HepG2 (cell line): ENCODE measurements around the gene TEX14. TPM values are rescaled to one million over a fixed set of nuclear protein-coding genes. Genes with fewer than 3 reads are reported as not detected.

Experiments used
- CCAR2 ChIP-seq: fragments of 200-400 bp; formaldehyde crosslinking; optimal IDR thresholded peaks from 2 replicates; pipeline ENCODE3; 2018; ENCODE audit warnings: low read depth, mild to moderate bottlenecking, low read length, moderate library complexity
- HNRNPL ChIP-seq: fragments of 200-400 bp; formaldehyde crosslinking; IDR thresholded peaks from 2 replicates; pipeline ENCODE4 v1.6.1; 2017; ENCODE audit warnings: mild to moderate bottlenecking, low read depth, low read length
- MIER2 ChIP-seq: IDR thresholded peaks from 2 replicates; pipeline ENCODE4 v1.6.1; 2016; ENCODE audit warnings: missing biosample characterization, missing genetic modification reagents
- MTF2 ChIP-seq: sonication (generic); formaldehyde crosslinking; IDR thresholded peaks from 2 replicates; pipeline ENCODE4 v1.5.0; 2020; ENCODE audit warnings: missing genetic modification reagents, borderline replicate concordance
- NFYB ChIP-seq: sonication (generic); formaldehyde crosslinking; IDR thresholded peaks from 2 replicates; pipeline ENCODE4 v1.4.0; 2020; ENCODE audit warnings: missing genetic modification reagents
- SALL2 ChIP-seq: sonication (generic); formaldehyde crosslinking; IDR thresholded peaks from 2 replicates; pipeline ENCODE4 v1.8.1; 2023; ENCODE audit warnings: mild to moderate bottlenecking, missing genetic modification reagents, inconsistent platforms
- ZFP90 ChIP-seq: sonication (generic); formaldehyde crosslinking; IDR thresholded peaks from 2 replicates; pipeline ENCODE4 v1.8.0; 2022; ENCODE audit warnings: missing genetic modification reagents, mild to moderate bottlenecking, inconsistent platforms, borderline replicate concordance
- ZNF256 ChIP-seq: sonication (generic); formaldehyde crosslinking; conservative IDR thresholded peaks from 2 replicates; pipeline ENCODE4 v1.4.0; 2020; ENCODE audit warnings: missing genetic modification reagents
- ZNF501 ChIP-seq: sonication (generic); formaldehyde crosslinking; IDR thresholded peaks from 2 replicates; pipeline ENCODE4 v1.5.1; 2020; ENCODE audit warnings: mild to moderate bottlenecking, moderate library complexity, missing genetic modification reagents
- ZNF607 ChIP-seq: sonication (generic); formaldehyde crosslinking; IDR thresholded peaks from 2 replicates; pipeline ENCODE4 v1.5.1; 2020; ENCODE audit warnings: missing genetic modification reagents, mild to moderate bottlenecking, borderline replicate concordance
- ZNF747 ChIP-seq: sonication (generic); formaldehyde crosslinking; IDR thresholded peaks from 2 replicates; pipeline ENCODE4 v1.8.1; 2023; ENCODE audit warnings: missing genetic modification reagents, mild to moderate bottlenecking, borderline replicate concordance
- polyA plus RNA-seq, 8 experiments: library from polyadenylated mRNA; depleted of rRNA in 3 of 8; stranded (reverse) in 7 of 8; unstranded in 1 of 8; fragments of >200 nt; fragmentation: Illumina TruSeq in 4 of 8; extraction: Trizol in 4 of 8; gene quantifications; 2 replicates each; pipeline versions ENCODE4 v1.2.1 to v1.2.3, GENCODE V29; 2011 to 2016; ENCODE audit warnings: low read depth in 4 of 8, missing spikeins in 1 of 8, mixed read lengths in 1 of 8; ENCODE audit not compliant: insufficient read depth in 1 of 8
- total RNA-seq, 5 experiments: library from RNA; depleted of rRNA; stranded (reverse); fragments of >200 nt; fragmentation: Illumina TruSeq; extraction: Trizol; gene quantifications; 2 replicates each; pipeline ENCODE4 v1.2.3, GENCODE V29; 2016; ENCODE audit warnings: low read depth in 1 of 5
- TF ChIP-seq, protein P1 (sequence below): sonication (generic); formaldehyde crosslinking; IDR thresholded peaks from 2 replicates; pipeline ENCODE4 v1.9.0; 2021; ENCODE audit warnings: mild to moderate bottlenecking, missing genetic modification reagents
- TF ChIP-seq, protein P2 (sequence below): sonication (generic); formaldehyde crosslinking; IDR thresholded peaks from 2 replicates; pipeline ENCODE4 v1.5.1; 2020; ENCODE audit warnings: missing genetic modification reagents, mild to moderate bottlenecking, borderline replicate concordance
- TF ChIP-seq, protein P3 (sequence below): sonication (generic); formaldehyde crosslinking; IDR thresholded peaks from 2 replicates; pipeline ENCODE4 v1.4.0; 2020; ENCODE audit warnings: mild to moderate bottlenecking, missing genetic modification reagents

Gene TEX14
- total and polyA plus RNA-seq, 2 of the 13 experiments (the other 11 are each of a cell fraction or from before 2014, with no cell fraction given): 0.04 to 0.07 TPM

DNA sequence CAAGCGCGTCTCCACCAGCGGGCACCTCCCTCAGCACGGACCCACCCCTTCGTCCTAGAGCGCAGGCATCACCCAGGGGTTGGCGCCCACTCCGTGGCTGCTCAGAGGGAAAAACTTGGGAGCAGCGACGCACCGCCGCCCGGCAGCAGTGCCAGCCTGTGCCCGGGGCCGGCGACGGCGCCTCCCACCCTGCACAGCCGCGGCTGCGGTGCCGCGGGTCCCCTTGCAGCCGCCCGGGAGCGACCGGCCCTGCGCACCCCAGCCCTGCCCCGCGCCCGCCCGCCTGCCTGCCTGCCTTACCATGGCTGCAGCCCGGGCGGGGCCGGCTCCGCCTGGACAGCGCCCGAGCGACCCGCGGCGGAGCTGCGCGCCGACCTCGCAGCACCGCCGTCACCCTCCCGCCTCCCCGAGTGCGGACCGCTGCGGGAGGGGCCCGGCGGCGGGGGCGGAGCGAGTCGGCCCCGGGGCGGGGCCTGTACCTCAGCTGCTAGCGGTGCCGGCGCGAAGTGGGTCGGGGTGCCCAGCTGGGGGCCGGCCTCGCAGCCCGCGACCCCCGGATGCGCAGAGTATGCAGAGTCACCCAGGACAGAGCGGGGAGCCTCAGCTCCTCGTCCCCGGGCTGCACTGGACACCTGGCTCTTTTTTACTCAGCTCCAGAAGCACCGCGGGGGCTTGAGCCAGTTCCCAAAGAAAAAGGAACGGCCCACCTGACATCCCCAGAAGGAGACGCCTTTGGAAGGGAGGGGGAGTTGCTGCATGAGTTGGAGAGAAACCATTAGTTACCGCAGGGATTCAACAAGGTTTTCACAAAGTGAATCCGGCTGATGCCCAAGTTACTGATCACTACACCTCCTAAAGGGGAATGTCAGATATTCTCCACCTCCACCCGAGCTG lies 159.9 kb downstream of the TEX14 start (continued):
- TF ChIP-seq, protein P1, sequence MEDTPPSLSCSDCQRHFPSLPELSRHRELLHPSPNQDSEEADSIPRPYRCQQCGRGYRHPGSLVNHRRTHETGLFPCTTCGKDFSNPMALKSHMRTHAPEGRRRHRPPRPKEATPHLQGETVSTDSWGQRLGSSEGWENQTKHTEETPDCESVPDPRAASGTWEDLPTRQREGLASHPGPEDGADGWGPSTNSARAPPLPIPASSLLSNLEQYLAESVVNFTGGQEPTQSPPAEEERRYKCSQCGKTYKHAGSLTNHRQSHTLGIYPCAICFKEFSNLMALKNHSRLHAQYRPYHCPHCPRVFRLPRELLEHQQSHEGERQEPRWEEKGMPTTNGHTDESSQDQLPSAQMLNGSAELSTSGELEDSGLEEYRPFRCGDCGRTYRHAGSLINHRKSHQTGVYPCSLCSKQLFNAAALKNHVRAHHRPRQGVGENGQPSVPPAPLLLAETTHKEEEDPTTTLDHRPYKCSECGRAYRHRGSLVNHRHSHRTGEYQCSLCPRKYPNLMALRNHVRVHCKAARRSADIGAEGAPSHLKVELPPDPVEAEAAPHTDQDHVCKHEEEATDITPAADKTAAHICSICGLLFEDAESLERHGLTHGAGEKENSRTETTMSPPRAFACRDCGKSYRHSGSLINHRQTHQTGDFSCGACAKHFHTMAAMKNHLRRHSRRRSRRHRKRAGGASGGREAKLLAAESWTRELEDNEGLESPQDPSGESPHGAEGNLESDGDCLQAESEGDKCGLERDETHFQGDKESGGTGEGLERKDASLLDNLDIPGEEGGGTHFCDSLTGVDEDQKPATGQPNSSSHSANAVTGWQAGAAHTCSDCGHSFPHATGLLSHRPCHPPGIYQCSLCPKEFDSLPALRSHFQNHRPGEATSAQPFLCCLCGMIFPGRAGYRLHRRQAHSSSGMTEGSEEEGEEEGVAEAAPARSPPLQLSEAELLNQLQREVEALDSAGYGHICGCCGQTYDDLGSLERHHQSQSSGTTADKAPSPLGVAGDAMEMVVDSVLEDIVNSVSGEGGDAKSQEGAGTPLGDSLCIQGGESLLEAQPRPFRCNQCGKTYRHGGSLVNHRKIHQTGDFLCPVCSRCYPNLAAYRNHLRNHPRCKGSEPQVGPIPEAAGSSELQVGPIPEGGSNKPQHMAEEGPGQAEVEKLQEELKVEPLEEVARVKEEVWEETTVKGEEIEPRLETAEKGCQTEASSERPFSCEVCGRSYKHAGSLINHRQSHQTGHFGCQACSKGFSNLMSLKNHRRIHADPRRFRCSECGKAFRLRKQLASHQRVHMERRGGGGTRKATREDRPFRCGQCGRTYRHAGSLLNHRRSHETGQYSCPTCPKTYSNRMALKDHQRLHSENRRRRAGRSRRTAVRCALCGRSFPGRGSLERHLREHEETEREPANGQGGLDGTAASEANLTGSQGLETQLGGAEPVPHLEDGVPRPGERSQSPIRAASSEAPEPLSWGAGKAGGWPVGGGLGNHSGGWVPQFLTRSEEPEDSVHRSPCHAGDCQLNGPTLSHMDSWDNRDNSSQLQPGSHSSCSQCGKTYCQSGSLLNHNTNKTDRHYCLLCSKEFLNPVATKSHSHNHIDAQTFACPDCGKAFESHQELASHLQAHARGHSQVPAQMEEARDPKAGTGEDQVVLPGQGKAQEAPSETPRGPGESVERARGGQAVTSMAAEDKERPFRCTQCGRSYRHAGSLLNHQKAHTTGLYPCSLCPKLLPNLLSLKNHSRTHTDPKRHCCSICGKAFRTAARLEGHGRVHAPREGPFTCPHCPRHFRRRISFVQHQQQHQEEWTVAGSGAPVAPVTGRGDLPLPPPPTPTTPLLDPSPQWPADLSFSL: no peak
- TF ChIP-seq ZNF607 (no peak), MIER2 (CRISPR knock-in tag) (no peak), HNRNPL (no peak), ZNF747 (CRISPR knock-in tag) (no peak), CCAR2 (no peak), MTF2 (CRISPR knock-in tag) (peak; percentile 85; the same call in 1 of the 2 replicates), NFYB (no peak), ZNF501 (peak; percentile 49), ZNF256 (CRISPR knock-in tag) (no peak), SALL2 (CRISPR knock-in tag) (no peak), ZFP90 (no peak)
- TF ChIP-seq, protein P2, sequence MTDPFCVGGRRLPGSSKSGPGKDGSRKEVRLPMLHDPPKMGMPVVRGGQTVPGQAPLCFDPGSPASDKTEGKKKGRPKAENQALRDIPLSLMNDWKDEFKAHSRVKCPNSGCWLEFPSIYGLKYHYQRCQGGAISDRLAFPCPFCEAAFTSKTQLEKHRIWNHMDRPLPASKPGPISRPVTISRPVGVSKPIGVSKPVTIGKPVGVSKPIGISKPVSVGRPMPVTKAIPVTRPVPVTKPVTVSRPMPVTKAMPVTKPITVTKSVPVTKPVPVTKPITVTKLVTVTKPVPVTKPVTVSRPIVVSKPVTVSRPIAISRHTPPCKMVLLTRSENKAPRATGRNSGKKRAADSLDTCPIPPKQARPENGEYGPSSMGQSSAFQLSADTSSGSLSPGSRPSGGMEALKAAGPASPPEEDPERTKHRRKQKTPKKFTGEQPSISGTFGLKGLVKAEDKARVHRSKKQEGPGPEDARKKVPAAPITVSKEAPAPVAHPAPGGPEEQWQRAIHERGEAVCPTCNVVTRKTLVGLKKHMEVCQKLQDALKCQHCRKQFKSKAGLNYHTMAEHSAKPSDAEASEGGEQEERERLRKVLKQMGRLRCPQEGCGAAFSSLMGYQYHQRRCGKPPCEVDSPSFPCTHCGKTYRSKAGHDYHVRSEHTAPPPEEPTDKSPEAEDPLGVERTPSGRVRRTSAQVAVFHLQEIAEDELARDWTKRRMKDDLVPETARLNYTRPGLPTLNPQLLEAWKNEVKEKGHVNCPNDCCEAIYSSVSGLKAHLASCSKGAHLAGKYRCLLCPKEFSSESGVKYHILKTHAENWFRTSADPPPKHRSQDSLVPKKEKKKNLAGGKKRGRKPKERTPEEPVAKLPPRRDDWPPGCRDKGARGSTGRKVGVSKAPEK (CRISPR knock-in tag): no peak
- TF ChIP-seq, protein P3, sequence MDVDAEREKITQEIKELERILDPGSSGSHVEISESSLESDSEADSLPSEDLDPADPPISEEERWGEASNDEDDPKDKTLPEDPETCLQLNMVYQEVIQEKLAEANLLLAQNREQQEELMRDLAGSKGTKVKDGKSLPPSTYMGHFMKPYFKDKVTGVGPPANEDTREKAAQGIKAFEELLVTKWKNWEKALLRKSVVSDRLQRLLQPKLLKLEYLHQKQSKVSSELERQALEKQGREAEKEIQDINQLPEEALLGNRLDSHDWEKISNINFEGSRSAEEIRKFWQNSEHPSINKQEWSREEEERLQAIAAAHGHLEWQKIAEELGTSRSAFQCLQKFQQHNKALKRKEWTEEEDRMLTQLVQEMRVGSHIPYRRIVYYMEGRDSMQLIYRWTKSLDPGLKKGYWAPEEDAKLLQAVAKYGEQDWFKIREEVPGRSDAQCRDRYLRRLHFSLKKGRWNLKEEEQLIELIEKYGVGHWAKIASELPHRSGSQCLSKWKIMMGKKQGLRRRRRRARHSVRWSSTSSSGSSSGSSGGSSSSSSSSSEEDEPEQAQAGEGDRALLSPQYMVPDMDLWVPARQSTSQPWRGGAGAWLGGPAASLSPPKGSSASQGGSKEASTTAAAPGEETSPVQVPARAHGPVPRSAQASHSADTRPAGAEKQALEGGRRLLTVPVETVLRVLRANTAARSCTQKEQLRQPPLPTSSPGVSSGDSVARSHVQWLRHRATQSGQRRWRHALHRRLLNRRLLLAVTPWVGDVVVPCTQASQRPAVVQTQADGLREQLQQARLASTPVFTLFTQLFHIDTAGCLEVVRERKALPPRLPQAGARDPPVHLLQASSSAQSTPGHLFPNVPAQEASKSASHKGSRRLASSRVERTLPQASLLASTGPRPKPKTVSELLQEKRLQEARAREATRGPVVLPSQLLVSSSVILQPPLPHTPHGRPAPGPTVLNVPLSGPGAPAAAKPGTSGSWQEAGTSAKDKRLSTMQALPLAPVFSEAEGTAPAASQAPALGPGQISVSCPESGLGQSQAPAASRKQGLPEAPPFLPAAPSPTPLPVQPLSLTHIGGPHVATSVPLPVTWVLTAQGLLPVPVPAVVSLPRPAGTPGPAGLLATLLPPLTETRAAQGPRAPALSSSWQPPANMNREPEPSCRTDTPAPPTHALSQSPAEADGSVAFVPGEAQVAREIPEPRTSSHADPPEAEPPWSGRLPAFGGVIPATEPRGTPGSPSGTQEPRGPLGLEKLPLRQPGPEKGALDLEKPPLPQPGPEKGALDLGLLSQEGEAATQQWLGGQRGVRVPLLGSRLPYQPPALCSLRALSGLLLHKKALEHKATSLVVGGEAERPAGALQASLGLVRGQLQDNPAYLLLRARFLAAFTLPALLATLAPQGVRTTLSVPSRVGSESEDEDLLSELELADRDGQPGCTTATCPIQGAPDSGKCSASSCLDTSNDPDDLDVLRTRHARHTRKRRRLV (CRISPR knock-in tag): no peak
